CD4-positive, CD25-positive, alpha-beta regulatory T cell (primary cell): Measurements from ENCODE around the gene QPCTL. TPM values are rescaled to one million over a fixed set of nuclear protein-coding genes. Genes with fewer than 3 reads are reported as not detected.
"Not testable (repeated sequence)": the region's sequence is repeated elsewhere in the genome, so short reads cannot be mapped to it uniquely, and the experiment has no call there.

Experiments used
- ATAC-seq, 2 donors: fragments of 150-1000 bp; cut with Tn5 transposase; one replicate each; pipeline ENCODE4 v1.10.0; 2021; ENCODE audit warnings: low read depth in 2 of 2, moderate number of reproducible peaks in 2 of 2, moderate library complexity in 1 of 2
- DNase-seq, 3 donors: peaks; one replicate each; pipeline versions ENCODE4 v3.0.0 to v3.0.0-alpha.2; 2012 to 2022; ENCODE audit warnings: mixed read lengths in 1 of 3
- H3K27ac ChIP-seq: one replicate; pipeline ENCODE4 v1.7.0; 2013; ENCODE audit warnings: mild to moderate bottlenecking, low read length; ENCODE audit not compliant: insufficient read depth, poor library complexity, severe bottlenecking
- H3K27me3 ChIP-seq: one replicate; pipeline ENCODE4 v1.7.0; 2013; ENCODE audit warnings: low read length; ENCODE audit not compliant: control insufficient read depth, insufficient read depth
- H3K36me3 ChIP-seq: one replicate; pipeline ENCODE4 v1.7.0; 2013; ENCODE audit warnings: mild to moderate bottlenecking, low read length, moderate library complexity; ENCODE audit not compliant: control insufficient read depth, insufficient read depth
- H3K4me1 ChIP-seq: 2 replicates; pipeline ENCODE4 v1.7.0; 2013; ENCODE audit warnings: mild to moderate bottlenecking, low read length; ENCODE audit not compliant: insufficient read depth, control insufficient read depth, poor library complexity, severe bottlenecking
- H3K4me3 ChIP-seq: one replicate; pipeline ENCODE4 v1.7.0; 2013; ENCODE audit warnings: low read depth, mild to moderate bottlenecking, low read length, moderate library complexity
- H3K9me3 ChIP-seq, 2 experiments: 1 replicate in 1 of 2; 2 replicates in 1 of 2; pipeline ENCODE4 v1.7.0; 2013; ENCODE audit warnings: low read length in 2 of 2, mild to moderate bottlenecking in 1 of 2, moderate library complexity in 1 of 2; ENCODE audit not compliant: control insufficient read depth in 2 of 2
- H3K27ac Mint-ChIP-seq, 3 donors: one replicate each; pipeline ENCODE4 v1.8.0; 2020 to 2022; ENCODE audit warnings: mild to moderate bottlenecking in 3 of 3, mixed read lengths in 3 of 3, moderate library complexity in 2 of 3
- H3K27me3 Mint-ChIP-seq: one replicate; pipeline ENCODE4 v1.8.0; 2022; ENCODE audit warnings: mild to moderate bottlenecking, mixed read lengths
- H3K36me3 Mint-ChIP-seq: one replicate; pipeline ENCODE4 v1.8.0; 2020; ENCODE audit warnings: mixed read lengths
- H3K4me1 Mint-ChIP-seq, 4 donors: one replicate each; pipeline ENCODE4 v1.8.0; 2020 to 2022; ENCODE audit warnings: mixed read lengths in 4 of 4, mild to moderate bottlenecking in 1 of 4
- H3K4me3 Mint-ChIP-seq, 4 donors: one replicate each; pipeline ENCODE4 v1.8.0; 2020 to 2022; ENCODE audit warnings: mild to moderate bottlenecking in 4 of 4, mixed read lengths in 4 of 4, moderate library complexity in 3 of 4
- H3K9me3 Mint-ChIP-seq, 7 donors: one replicate each; pipeline ENCODE4 v1.8.0; 2020 to 2022; ENCODE audit warnings: mixed read lengths in 7 of 7, mild to moderate bottlenecking in 3 of 7, moderate library complexity in 2 of 7
- polyA plus RNA-seq, 4 donors: library from polyadenylated mRNA; unstranded; fragments of 300-500 nt; fragmentation: Illumina TruSeq; gene quantifications; one replicate each; pipeline ENCODE4 v1.2.3, GENCODE V29; 2021
- total RNA-seq: library from RNA; stranded (reverse); gene quantifications from one replicate; pipeline ENCODE4 v1.2.3, GENCODE V29; 2022

Gene QPCTL
- total and polyA plus RNA-seq, 5 donors from 2014 or later: 0.37 to 10.0 (median 0.62) TPM

- Histone ChIP-seq H3K27ac (peak overlapping the region; percentile 52), H3K4me1 (peaks cover 28% of the 10 kb centered on the region), H3K36me3 (peaks cover 21% of the 10 kb centered on the region), H3K9me3 (no peaks in the 10 kb centered on the region), H3K27me3 (no peaks in the 10 kb centered on the region), H3K4me3 (peak overlapping the region; percentile 44)
- Mint-ChIP-seq H3K36me3 (peaks cover 4% of the 10 kb centered on the region), H3K9me3 (no peaks in the 10 kb centered on the region), H3K4me3 (peak overlapping the region; percentile 83 to 91 (median 87)), H3K27me3 (no peaks in the 10 kb centered on the region), H3K4me1 (peaks cover 0 to 36% (median 14%) of the 10 kb centered on the region in 4 donors), H3K27ac (peak overlapping the region in 2 of 3 donors; percentile 42 to 93)
- DNase-seq (peak; percentile 79 to 91 (median 86)), ATAC-seq (peak; percentile 86 to 89)
These were observed 11.0 kb upstream of the QPCTL start for GRCh38 chr19:45681391-45682015.

DNA sequence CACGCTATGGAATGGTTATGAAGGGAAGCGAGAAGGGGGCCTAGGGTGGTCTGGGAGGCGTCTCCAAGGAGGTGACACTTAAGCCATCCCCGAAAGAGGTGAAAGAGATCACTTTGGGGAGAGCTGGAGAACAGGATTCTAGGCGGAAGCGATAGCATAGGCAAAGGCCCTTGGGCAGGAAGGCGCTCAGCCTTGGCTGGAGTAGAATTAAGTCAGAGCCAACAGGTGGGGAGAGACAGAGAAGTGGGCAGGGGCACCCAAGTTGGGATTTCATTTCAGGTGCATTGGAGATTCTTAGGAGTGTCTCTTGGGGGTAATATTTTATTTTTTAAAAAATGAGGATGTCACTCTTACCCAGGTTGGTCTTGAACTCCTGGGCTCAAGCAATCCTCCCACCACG is 10.3 kb upstream of the QPCTL start:
- Histone ChIP-seq H3K27ac (no peak overlapping the region), H3K36me3 (peaks cover 26% of the 10 kb centered on the region), H3K27me3 (no peaks in the 10 kb centered on the region), H3K4me1 (peaks cover 22% of the 10 kb centered on the region), H3K9me3 (no peaks in the 10 kb centered on the region), H3K4me3 (peak overlapping the region; percentile 44)
- Mint-ChIP-seq H3K4me3 (peak overlapping the region in 1 of 4 donors; percentile 32), H3K36me3 (peaks cover 7% of the 10 kb centered on the region), H3K9me3 (no peaks in the 10 kb centered on the region), H3K27me3 (no peaks in the 10 kb centered on the region), H3K4me1 (peaks cover 0 to 33% (median 14%) of the 10 kb centered on the region in 4 donors), H3K27ac (peak overlapping the region in 1 of 3 donors; percentile 42)
- DNase-seq (no peak), ATAC-seq (no peak)

GRCh38 chr19:45682908-45683307 is 9.6 kb upstream of the QPCTL start:
- H3K27ac Mint-ChIP-seq: peak overlapping the region in 1 of 3 donors; percentile 58
- no peak overlapping the region for H3K27ac ChIP-seq
- H3K9me3 ChIP-seq: no peaks in the 10 kb centered on the region
- peaks cover 34% of the 10 kb centered on the region for H3K36me3 ChIP-seq
- ATAC-seq: no peak
- H3K4me1 Mint-ChIP-seq: peaks cover 0 to 25% (median 11%) of the 10 kb centered on the region in 4 donors
- peaks cover 14% of the 10 kb centered on the region for H3K4me1 ChIP-seq
- H3K27me3 ChIP-seq: no peaks in the 10 kb centered on the region
- peak overlapping the region in 1 of 4 donors; percentile 47 for H3K4me3 Mint-ChIP-seq
- no peak overlapping the region for H3K4me3 ChIP-seq
- no peak for DNase-seq
- no peaks in the 10 kb centered on the region for H3K9me3 Mint-ChIP-seq
- H3K36me3 Mint-ChIP-seq: peaks cover 7% of the 10 kb centered on the region
- no peaks in the 10 kb centered on the region for H3K27me3 Mint-ChIP-seq

GRCh38 chr19:45685045-45685444 is 7.4 kb upstream of the QPCTL start:
- H3K27ac ChIP-seq, ATAC-seq, H3K4me3 ChIP-seq, DNase-seq, H3K36me3 Mint-ChIP-seq, H3K27me3 ChIP-seq, H3K27ac Mint-ChIP-seq, H3K9me3 Mint-ChIP-seq, H3K27me3 Mint-ChIP-seq, H3K9me3 ChIP-seq: not testable (repeated sequence)
- Histone ChIP-seq H3K36me3 (peaks cover 40% of the 10 kb centered on the region), H3K4me1 (peaks cover 12% of the 10 kb centered on the region)
- Mint-ChIP-seq H3K4me3 (peak overlapping the region in 1 of 4 donors; percentile 67), H3K4me1 (peaks cover 0 to 28% (median 13%) of the 10 kb centered on the region in 4 donors)

DNA sequence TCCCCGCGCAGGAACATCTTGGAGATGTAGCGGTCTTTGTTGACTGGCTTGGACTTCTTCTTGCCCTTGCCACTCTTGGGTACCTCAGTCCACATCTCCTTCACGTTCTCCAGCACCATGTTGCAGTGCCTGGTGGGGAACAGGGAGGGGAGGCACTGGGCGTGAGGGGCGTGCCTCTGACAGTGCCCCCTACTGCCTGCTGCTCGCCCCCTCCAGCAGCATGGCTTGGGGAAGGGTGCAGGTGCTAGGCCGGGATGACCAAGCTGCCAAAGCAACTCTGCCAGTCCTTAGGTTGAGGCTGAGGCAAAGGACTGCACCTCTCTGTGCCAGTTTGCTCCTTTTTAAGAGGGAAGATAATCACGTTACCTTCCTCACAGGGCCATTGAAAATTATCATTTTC is 4.9 kb upstream of the QPCTL start:
- Mint-ChIP-seq H3K4me1 (peaks cover 0 to 33% (median 8%) of the 10 kb centered on the region in 4 donors), H3K27ac (no peak overlapping the region), H3K9me3 (peaks cover 0 to 2% (median 0%) of the 10 kb centered on the region in 7 donors), H3K27me3 (no peaks in the 10 kb centered on the region), H3K36me3 (peaks cover 11% of the 10 kb centered on the region), H3K4me3 (no peak overlapping the region)
- no peak overlapping the region for H3K4me3 ChIP-seq
- H3K27ac ChIP-seq: no peak overlapping the region
- DNase-seq: no peak
- peaks cover 40% of the 10 kb centered on the region for H3K36me3 ChIP-seq
- H3K4me1 ChIP-seq: peaks cover 16% of the 10 kb centered on the region
- no peak for ATAC-seq
- H3K9me3 ChIP-seq: no peaks in the 10 kb centered on the region
- no peaks in the 10 kb centered on the region for H3K27me3 ChIP-seq

DNA sequence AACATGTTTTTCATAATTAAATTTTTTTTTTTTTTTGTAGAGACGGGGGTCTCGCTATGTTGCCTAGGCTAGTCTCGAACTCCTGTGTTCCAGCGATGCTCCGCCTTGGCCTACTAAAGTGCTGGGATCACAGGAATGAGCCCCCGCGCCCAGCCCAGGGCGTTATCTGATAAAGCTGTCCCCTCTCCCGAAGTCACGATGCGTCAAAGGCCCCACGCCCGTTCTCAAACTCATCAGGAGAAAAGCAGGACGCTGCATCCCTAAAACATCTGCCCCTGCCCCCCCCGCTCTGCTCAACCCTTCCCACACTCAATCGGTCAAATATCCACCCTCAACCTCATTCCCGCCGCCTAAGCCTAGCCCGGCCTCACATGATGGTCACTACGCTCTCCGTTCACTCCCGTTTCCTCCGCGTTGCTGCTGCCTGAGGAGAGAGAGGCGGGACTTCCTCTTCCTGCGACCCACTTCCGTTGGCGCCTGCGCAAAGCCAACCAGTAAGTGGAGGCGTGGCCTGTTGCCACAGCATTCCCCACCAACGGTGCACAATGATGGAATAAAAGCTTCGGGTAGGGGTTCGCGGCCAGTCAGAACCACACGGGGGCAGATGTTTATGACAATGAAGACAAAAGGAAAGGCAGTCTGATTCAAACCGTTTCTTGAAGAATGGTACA is 815 bp upstream of the QPCTL start, which contains the start of gene SNRPD2:
Gene SNRPD2, minus strand, starts transcription at position 438 of the 671 bp plus-strand sequence. Its CDS starts 65 bp downstream, at position 373.
- H3K4me1 Mint-ChIP-seq: peaks cover 0 to 31% (median 9%) of the 10 kb centered on the region in 4 donors
- DNase-seq (peak; percentile 87 to 96 (median 92)), ATAC-seq (peak; percentile 44 to 47)
- no peaks in the 10 kb centered on the region for H3K27me3 Mint-ChIP-seq
- Histone ChIP-seq H3K4me1 (peaks cover 27% of the 10 kb centered on the region), H3K9me3 (no peaks in the 10 kb centered on the region), H3K4me3 (peak within 1 kb of the TSS; percentile 88), H3K27ac (peak within 1 kb of the TSS; percentile 96), H3K27me3 (no peaks in the 10 kb centered on the region), H3K36me3 (peaks cover 22% of the 10 kb centered on the region)
- H3K27ac Mint-ChIP-seq: peak within 1 kb of the TSS; percentile 96 to 98 (median 98)
- peaks cover 7% of the 10 kb centered on the region for H3K36me3 Mint-ChIP-seq
- H3K4me3 Mint-ChIP-seq: peak within 1 kb of the TSS; percentile 89 to 98 (median 96)
- peaks cover 0 to 2% (median 0%) of the 10 kb centered on the region in 7 donors for H3K9me3 Mint-ChIP-seq

- Mint-ChIP-seq H3K4me3 (peak overlapping the region; percentile 89 to 98 (median 96)), H3K27ac (peak overlapping the region; percentile 71 to 98 (median 96)), H3K36me3 (peaks cover 9% of the 10 kb centered on the region), H3K27me3 (no peaks in the 10 kb centered on the region), H3K9me3 (peaks cover 0 to 2% (median 0%) of the 10 kb centered on the region in 7 donors), H3K4me1 (peaks cover 0 to 32% (median 11%) of the 10 kb centered on the region in 4 donors)
- H3K4me3 ChIP-seq: peak overlapping the region; percentile 88
- ATAC-seq: no peak
- peaks cover 7% of the 10 kb centered on the region for H3K36me3 ChIP-seq
- H3K27me3 ChIP-seq: no peaks in the 10 kb centered on the region
- peak overlapping the region; percentile 96 for H3K27ac ChIP-seq
- no peaks in the 10 kb centered on the region for H3K9me3 ChIP-seq
- peak; percentile 58 to 69 (median 64) for DNase-seq
- peaks cover 27% of the 10 kb centered on the region for H3K4me1 ChIP-seq
These were observed 781 bp downstream of the QPCTL start for GRCh38 chr19:45693106-45693788.
